DMS153 treated with DMSO at 0.1 percent for 48 hours (cell line): ENCODE results near the gene ZP1.
"Not testable (repeated sequence)": the region's sequence is repeated elsewhere in the genome, so short reads cannot be mapped to it uniquely, and the experiment has no call there.

Experiments used
- DNase-seq: peaks from one replicate; lab custom pipeline; 2025; ENCODE audit not compliant: unreplicated experiment; lab: John Stamatoyannopoulos, UW

ZP1 gene

DNA sequence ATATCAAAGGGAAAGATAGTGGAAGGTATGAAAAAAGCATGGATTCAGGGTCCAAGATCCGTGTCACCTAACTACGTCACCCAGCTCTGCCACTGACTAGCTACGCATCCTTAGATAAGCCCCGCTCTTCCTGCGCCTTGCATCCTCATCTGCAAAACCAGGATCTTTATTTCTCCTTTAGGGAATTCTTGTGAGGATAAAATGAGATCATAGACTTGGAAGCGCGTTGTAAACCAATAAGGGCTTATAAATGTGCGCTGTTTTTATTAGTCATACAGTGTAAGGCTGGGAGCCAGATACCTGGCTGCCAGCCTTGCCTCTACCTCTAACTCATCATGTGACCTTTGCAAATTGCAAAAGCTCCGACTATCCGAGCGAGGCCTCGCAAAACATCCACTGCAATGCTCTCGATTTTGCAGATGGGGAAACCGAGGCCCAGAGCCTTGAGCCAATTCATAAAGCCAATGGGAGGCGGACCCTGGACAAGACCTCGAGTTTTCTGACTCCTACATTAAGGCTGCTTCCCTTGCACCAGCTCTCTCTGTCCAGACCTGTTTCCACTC lies 38.3 kb downstream of the ZP1 start:
- no peak for DNase-seq

DNA sequence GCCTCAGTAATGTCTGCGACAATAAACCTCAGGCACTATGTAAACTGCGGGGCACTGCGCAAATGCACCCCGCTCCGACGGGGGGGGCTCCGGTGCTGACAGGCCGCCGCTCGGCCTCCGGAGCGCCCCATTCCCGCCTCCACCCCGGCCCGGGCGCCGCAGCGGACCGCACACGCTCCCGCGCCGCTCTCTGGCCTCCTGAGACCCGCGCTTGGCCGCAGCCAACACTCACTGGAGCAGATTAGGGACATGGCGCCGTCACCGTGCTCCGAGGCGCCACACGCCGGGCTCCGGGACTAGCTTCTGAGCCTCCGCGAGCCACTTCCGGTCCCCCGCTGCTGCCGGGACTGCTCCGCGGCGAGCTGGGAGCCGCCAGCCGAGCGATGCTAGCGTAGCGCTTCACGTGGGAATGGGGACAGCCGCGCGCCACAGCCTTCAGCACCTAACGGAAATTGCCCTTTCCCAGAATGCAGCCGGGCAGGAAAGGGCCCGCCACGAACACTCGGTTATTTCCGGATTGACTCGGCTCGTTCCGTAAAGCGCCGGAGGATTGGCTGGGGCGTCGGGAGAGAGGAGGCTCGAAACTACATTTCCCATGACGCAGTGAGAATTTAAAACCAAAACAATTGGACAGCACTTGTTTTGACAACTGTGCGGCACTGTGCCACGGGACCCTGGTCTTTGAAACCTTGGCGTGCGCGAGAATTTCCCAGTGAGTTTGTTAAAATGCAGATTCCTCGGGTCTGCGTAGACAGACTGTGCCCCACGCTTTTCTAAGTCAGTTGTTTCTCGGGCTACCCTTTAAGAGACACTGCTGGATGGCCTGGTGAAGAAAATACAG lies 39.0 kb downstream of the ZP1 start, which contains the start of gene PRPF19:
Gene PRPF19, minus strand, starts transcription at position 454 of the 841 bp plus-strand sequence. Its CDS starts 203 bp downstream, at position 251.
- peak; percentile 96 for DNase-seq

DNA sequence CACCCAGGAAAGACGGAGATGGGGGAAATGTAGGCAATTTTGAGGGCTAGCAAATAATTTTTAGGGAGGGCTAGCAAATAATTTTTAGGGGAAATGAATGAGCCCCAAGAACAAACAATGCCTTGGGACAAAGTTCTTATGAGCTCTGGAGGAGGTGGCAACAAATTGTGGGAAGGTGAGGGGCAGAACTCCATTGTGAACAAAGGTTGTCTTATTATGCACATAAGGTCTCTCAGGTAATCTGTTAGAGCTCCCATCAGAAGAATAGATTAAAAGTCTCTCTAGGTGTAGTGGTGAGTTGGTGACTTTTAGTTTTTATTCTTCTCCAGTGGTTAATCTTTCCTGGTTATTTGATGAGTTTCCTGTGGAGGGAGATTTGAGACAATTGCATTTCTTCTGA lies 41.5 kb downstream of the ZP1 start:
- no peak for DNase-seq

DNA sequence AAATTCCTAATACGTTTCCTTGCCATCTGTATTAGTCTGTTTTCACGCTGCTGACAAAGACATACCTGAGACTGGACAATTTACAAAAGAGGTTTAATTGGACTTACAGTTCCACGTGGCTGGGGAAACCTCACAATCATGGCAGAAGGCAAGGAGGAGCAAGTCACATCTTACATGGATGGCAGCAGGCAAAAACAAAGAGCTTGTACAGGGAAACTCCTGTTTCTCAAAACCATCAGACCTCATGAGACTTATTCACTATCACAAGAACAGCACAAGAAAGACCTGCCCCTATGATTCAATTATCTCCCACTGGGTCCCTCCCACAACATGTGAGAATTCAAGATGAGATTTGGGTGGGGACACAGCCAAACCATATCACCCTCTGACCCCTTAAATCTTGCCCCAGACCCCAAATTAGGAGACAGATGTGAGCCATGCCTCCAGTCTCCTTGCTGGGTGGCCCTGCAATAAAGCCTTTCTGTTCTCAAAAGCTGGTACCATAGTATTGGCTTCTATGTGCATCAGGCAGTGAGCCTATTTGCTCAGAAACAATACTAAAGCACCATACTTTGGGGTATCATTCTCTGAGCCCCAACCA lies 42.4 kb downstream of the ZP1 start:
- not testable (repeated sequence) for DNase-seq

DNA sequence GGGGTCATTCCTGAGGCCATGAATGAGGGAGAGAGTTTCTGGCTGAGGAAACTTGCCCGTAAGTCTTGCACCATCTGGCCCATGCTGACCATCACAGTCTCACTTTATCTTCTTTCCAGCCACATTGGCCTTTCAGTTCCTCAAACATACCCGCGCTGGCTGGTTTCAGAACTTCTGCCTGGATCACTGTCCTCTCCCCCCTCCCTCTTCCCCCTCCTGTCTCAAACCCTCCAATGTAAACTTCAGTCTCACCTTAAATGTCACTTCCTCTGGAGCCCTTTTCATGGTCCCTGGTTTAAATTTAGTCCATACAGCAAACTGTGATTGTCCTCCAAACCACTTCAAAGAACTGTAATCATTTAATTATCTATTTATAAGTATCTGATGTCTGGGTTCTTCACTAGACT lies 42.9 kb downstream of the ZP1 start:
- DNase-seq, result no peak

DNA sequence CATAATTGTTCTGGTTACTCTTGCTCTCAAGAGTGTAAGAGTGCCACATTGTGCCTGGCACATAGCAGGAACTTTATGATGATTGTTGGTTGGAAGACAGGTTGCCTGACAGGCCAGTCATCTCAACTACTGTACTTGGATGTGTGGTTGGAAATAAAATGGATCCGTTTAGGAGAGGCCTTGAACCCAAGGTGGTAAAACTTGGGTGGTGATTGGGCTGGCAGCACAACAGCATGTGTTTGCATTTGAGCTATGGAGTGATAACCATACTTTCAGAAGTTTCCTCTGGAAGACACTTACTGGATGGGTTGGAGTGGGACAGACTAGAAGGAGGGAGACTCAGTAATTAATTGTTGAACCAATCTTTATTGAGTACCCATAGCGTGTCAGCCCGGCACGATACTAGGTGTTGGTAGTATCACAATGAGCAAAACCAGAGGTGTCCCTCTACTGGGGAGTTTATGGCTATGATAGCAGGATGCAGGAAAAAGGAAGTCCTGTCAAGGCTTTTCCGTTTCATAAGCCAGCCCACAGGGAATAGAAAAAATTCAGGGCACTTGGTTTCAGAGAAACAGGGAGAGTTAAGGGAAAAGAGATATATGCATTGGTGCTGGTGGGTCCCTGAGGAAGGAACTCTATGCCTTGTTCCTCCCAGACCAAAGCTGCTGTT lies 43.5 kb downstream of the ZP1 start:
- no peak for DNase-seq

DNA sequence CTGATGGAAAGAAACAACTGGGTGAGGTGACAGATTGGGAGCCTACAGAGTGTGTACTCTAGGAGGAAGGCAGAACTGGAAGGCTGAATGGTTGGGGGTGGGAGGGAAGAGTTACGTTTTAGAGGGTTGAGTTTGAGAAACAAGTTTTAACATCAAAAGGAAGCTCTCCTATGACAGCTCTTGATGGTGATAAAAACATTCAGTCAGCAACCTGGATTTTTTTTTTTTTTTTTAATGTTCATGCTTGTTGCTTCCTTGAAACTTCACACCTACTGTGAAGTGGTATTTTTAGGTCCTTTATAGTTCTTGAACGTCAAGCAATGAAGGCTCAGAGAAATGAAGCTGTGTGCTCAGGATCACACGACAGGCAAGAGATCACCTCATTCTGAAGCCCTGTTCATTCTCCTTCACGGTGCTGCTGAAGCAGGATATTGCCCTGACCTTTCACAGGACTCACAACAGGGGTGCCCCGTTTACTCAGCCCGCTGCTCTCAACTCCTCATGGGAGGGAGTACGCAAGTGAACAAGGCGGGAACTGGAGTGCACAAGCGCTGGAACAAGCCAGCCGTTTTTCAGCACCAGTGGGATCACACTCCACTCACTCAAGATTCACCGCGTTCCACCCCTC lies 45.0 kb downstream of the ZP1 start:
- peak; percentile 34 for DNase-seq

DNA sequence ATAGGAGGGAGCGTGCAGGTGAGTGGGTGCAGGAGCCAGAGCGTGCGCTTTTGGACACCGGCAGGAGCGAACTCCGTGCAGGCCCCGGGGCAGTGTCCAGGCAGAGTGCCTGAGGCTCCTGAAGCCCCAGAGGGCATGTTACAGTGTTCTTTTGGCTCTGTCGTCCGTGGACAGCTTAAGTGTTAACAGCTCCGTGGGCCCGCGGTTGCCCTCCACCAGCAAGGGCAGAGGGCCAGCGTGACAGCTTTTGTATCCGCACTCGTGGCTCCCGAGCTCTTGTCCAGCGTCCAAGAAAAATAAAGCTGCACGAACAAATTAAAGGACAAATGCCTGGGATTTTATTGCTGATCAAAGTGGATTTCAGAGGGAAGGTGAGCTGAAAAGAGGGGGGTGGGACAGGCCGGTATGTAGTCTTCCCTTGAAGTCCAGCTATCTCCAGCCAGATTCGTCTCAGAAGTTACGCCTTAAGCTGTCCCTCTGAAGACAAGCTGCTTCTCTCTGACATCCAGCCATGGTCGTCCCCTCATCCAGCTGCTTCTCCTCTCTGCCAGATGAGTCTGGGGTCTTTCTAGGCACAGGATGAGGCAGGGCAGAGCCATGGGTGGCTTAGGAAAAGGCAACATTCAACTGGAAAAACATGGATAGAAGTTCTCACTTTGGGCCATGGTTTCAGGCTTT lies 45.6 kb downstream of the ZP1 start:
- DNase-seq, result no peak

DNA sequence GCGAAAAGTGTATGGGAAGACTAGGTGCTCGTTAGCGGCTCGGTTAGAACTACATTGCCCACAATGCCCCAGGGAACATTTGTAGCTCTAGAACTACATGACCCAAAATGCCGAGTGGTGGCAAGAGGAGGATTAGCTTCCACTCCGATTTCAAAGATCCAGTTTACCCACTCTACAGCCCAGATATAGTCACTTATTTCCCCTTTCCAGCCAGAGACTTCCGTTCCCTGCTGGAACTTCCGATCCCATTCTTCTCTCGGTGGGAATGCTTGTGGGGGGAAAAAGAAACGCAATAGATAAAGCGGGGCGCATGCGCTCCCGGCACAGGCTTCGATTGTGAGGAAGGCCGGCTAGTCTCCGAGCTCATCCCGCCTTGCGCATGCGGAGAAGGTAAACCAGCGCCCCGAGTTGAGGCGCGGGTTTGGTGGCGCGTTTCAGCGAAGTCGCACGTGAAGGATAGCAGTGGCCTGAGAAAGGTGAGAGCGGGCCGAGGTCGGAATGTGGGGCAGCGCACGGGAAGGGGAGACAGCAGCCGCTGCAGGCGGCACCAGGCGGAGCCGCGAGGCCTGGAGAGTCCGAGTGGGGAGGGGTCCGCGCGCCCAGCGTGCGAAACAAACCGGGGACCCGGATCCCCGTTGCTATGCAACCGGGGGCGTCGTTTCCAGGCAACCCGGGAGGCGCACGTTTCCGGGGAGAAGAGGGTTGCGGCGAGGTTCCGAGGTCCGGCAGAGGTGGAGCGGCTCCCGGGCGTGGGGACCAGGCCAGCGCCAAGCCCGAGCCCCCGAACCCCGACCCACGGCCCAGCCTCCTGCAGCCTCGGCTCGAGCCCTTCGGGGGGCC lies 46.7 kb downstream of the ZP1 start, which contains the start of gene TMEM109:
Gene TMEM109, plus strand, starts transcription at position 366 of the 840 bp plus-strand sequence. CDS start 5,536 bp downstream, outside the sequence.
- DNase-seq, result peak; percentile 97

- no peak for DNase-seq
Observed at GRCh38 chr11:60914633-60915247, 47.4 kb downstream of the ZP1 start.

- no peak for DNase-seq
Observed at GRCh38 chr11:60915248-60915914, 48.0 kb downstream of the ZP1 start.

GRCh38 chr11:60916669-60917206 lies 49.4 kb downstream of the ZP1 start:
- DNase-seq, result no peak

- no peak for DNase-seq
Observed at GRCh38 chr11:60917267-60917666, 49.9 kb downstream of the ZP1 start.

DNA sequence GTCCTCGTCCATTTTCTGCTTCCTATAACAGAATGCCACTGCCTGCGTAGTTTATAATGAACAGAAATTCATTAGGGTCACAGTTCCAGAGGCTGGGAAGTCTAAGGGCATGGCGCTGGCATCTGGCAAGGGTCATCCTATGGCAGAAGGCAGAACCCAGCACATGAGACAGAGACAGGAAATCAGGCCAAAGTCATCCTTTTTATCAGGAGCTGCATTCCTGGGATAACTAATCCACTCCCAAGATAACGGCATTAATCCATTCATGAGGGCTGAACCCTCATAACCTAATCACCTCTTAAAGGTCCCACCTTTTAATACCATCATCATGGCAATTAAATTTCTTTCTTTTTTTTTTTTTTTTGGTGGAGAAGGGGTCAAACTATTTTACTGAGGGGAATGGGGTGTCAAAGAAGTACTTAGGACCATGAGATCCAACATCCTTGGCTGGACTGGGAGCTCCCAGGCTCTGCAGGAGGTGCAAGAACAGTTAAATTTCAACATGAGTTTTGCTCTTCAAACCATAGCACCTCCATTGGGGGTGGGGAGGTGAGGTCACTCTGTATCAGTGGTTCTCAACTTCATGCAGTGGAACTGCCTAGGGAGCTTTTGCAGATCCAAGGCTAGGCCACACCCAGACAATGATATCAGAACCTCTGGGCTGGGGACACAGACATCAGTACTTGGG lies 51.1 kb downstream of the ZP1 start:
- DNase-seq, result no peak

GRCh38 chr11:60918939-60919265 lies 51.6 kb downstream of the ZP1 start:
- no peak for DNase-seq

- DNase-seq, result no peak
Observed at GRCh38 chr11:60919320-60919719, 52.0 kb downstream of the ZP1 start.

GRCh38 chr11:60919956-60920355 lies 52.6 kb downstream of the ZP1 start:
- DNase-seq, result no peak

DNA sequence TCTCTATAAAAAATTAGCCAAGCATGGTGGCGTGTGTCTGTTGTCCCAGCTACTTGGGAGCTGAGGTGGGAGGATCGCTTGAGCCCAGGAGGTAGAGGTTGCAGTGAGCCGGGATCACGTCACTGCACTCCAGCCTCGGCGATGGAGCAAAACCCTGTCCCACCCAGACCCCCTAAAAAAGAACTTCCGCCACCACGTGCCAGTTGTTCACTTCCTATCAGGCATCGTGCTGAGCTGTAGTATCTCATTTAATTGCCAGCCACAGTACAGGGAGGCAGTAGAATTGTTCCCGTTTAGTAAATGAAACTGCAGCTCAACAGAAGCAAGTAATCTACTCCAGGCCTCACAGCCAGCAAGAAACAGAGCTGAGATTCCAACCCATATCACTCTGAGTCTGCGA lies 53.9 kb downstream of the ZP1 start:
- DNase-seq, result no peak
